Liver (tissue), 9 donors: Measurements from ENCODE around the gene RASEF. TPM values are rescaled to one million over a fixed set of nuclear protein-coding genes. Genes with fewer than 3 reads are reported as not detected.

Experiments
- DNase-seq: peaks from one replicate; pipeline ENCODE4 v3.0.0-alpha.2; 2017; ENCODE audit warnings: low spot score
- H3K27ac ChIP-seq, 2 donors: one replicate each; pipeline ENCODE4 v1.7.0; 2013; ENCODE audit warnings: inconsistent platforms in 2 of 2, low read length in 2 of 2, control low read depth in 1 of 2, low read depth in 1 of 2, mild to moderate bottlenecking in 1 of 2
- H3K27me3 ChIP-seq, 4 donors: one replicate each; pipeline versions ENCODE4 v1.6.1 to v1.7.0; 2013; ENCODE audit warnings: low read length in 3 of 4, inconsistent platforms in 1 of 4, mild to moderate bottlenecking in 1 of 4, moderate library complexity in 1 of 4; ENCODE audit not compliant: control insufficient read depth in 4 of 4, insufficient read depth in 4 of 4
- H3K36me3 ChIP-seq, 4 donors: one replicate each; pipeline versions ENCODE4 v1.6.1 to v1.7.0; 2013; ENCODE audit warnings: low read length in 3 of 4, mild to moderate bottlenecking in 3 of 4, low read depth in 1 of 4, moderate library complexity in 1 of 4; ENCODE audit not compliant: control insufficient read depth in 4 of 4, insufficient read depth in 3 of 4
- H3K4me1 ChIP-seq, 4 donors: one replicate each; pipeline versions ENCODE4 v1.6.1 to v1.7.0; 2013; ENCODE audit warnings: low read length in 3 of 4, mild to moderate bottlenecking in 3 of 4, moderate library complexity in 1 of 4; ENCODE audit not compliant: control insufficient read depth in 4 of 4, insufficient read depth in 4 of 4
- H3K4me3 ChIP-seq, 3 donors: one replicate each; pipeline versions ENCODE4 v1.6.1 to v1.7.0; 2013; ENCODE audit warnings: low read length in 3 of 3, control low read depth in 1 of 3, low read depth in 1 of 3, mild to moderate bottlenecking in 1 of 3
- H3K9ac ChIP-seq, 2 donors: one replicate each; pipeline ENCODE4 v1.7.0; 2013; ENCODE audit warnings: low read length in 2 of 2, mild to moderate bottlenecking in 2 of 2, moderate library complexity in 2 of 2, control low read depth in 1 of 2, low read depth in 1 of 2
- H3K9me3 ChIP-seq, 4 donors: one replicate each; pipeline versions ENCODE4 v1.6.1 to v1.7.0; 2013; ENCODE audit warnings: low read length in 3 of 4; ENCODE audit not compliant: control insufficient read depth in 4 of 4
- EGR1 ChIP-seq, 2 donors: IDR thresholded peaks; 2 replicates each; pipeline ENCODE4 v1.6.1; 2016 to 2018; ENCODE audit warnings: antibody characterized with exemption in 2 of 2, low read depth in 2 of 2
- FOXA1 ChIP-seq: IDR thresholded peaks from 2 replicates; pipeline ENCODE4 v1.6.1; 2016; ENCODE audit warnings: antibody characterized with exemption
- FOXA2 ChIP-seq: IDR thresholded peaks from 2 replicates; pipeline ENCODE4 v1.6.1; 2016; ENCODE audit warnings: antibody characterized with exemption
- GABPA ChIP-seq, 2 donors: IDR thresholded peaks in 1 of 2; conservative IDR thresholded peaks in 1 of 2; 2 replicates each; pipeline ENCODE4 v1.6.1; 2016; ENCODE audit warnings: antibody characterized with exemption in 2 of 2, mild to moderate bottlenecking in 1 of 2, moderate library complexity in 1 of 2
- HNF4A ChIP-seq, 2 donors: conservative IDR thresholded peaks; 2 replicates each; pipeline ENCODE4 v1.6.1; 2016; ENCODE audit warnings: antibody characterized with exemption in 2 of 2, mild to moderate bottlenecking in 2 of 2
- HNF4G ChIP-seq: IDR thresholded peaks from 2 replicates; pipeline ENCODE4 v1.6.1; 2016; ENCODE audit warnings: antibody characterized with exemption
- JUND ChIP-seq, 2 donors: IDR thresholded peaks; 2 replicates each; pipeline ENCODE4 v1.6.1; 2016; ENCODE audit warnings: antibody characterized with exemption in 2 of 2
- NR2F2 ChIP-seq: IDR thresholded peaks from 2 replicates; pipeline ENCODE4 v1.6.1; 2016; ENCODE audit warnings: antibody characterized with exemption
- RAD21 ChIP-seq, 2 donors: IDR thresholded peaks; 2 replicates each; pipeline ENCODE4 v1.6.1; 2016; ENCODE audit warnings: antibody characterized with exemption in 2 of 2, mild to moderate bottlenecking in 2 of 2
- RXRA ChIP-seq, 2 donors: IDR thresholded peaks; 2 replicates each; pipeline ENCODE4 v1.6.1; 2017 to 2018; ENCODE audit warnings: antibody characterized with exemption in 2 of 2, mild to moderate bottlenecking in 1 of 2
- SP1 ChIP-seq: IDR thresholded peaks from 2 replicates; pipeline ENCODE4 v1.6.1; 2018; ENCODE audit warnings: antibody characterized with exemption, mild to moderate bottlenecking
- TAF1 ChIP-seq: conservative IDR thresholded peaks from 2 replicates; pipeline ENCODE4 v1.6.1; 2016; ENCODE audit warnings: antibody characterized with exemption, mild to moderate bottlenecking
- YY1 ChIP-seq: IDR thresholded peaks from 2 replicates; pipeline ENCODE4 v1.6.1; 2016; ENCODE audit warnings: antibody characterized with exemption, mild to moderate bottlenecking
- WGBS: extraction: QIAGEN DNeasy Blood & Tissue Kit; methylation state at CpG from one replicate; pipeline ENCODE4 v1.1.7; 2013; 5-methylcytosine and 5-hydroxymethylcytosine counted together
- polyA plus RNA-seq, 2 donors: library from polyadenylated mRNA; stranded (reverse) in 1 of 2; unstranded in 1 of 2; fragments of 200-250 nt in 1 of 2; fragments of >200 nt in 1 of 2; fragmentation: Nextera tagmentation in 1 of 2; extraction: Ambion mirVana in 1 of 2; gene quantifications; one replicate each; pipeline versions ENCODE4 v1.2.1 to v1.2.3, GENCODE V29; 2013 to 2015
- total RNA-seq, 2 donors: library from RNA; depleted of rRNA; stranded (reverse); fragments of >200 nt; gene quantifications; one replicate each; pipeline ENCODE4 v1.2.3, GENCODE V29; 2014
- TF ChIP-seq, protein P1 (sequence below): IDR thresholded peaks from 2 replicates; pipeline ENCODE4 v1.6.1; 2016; ENCODE audit warnings: antibody characterized with exemption
- TF ChIP-seq, protein P2 (sequence below): IDR thresholded peaks from 2 replicates; pipeline ENCODE4 v1.6.1; 2016; ENCODE audit warnings: antibody characterized with exemption, mild to moderate bottlenecking
- TF ChIP-seq, protein P3 (sequence below): fragments of 150-350 bp; IDR thresholded peaks from 2 replicates; pipeline ENCODE4 v1.5.1; 2017; ENCODE audit warnings: improper control_type of control experiment, low read depth, low read length; ENCODE audit not compliant: missing input control
- TF ChIP-seq, protein P4 (sequence below): IDR thresholded peaks from 2 replicates; pipeline ENCODE4 v1.6.1; 2016; ENCODE audit warnings: antibody characterized with exemption
- TF ChIP-seq, protein P5 (sequence below): IDR thresholded peaks from 2 replicates; pipeline ENCODE4 v1.6.1; 2016; ENCODE audit warnings: antibody characterized with exemption
- donor health status: healthy.
- donor health status: healthy.
- donor health status: healthy.
- donor health status: healthy.
- donor health status: healthy.

The RASEF gene
- total and polyA plus RNA-seq, 4 donors, result 0.14 to 1.5 (median 0.39) TPM

DNA sequence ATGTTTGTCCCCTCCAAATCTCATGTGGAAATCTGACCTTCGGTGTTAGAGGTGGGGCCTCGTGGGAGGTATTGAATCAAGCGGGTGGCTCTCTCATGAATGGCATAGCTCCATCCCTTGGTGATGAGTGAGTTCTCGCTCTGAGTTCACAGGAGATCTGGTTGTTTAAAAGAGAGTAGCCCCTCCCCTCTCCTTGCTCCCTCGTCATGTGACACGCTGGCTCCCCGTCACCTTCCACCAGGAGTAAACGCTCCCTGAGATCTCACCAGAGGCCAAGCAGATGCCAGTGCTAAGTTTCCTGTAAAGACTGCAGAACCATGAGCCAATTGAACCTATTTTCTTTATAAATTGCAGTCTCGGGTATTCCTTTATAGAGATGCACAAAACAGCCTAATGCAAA lies 74.5 kb downstream of the RASEF start (continued):
- TF ChIP-seq, protein P1, sequence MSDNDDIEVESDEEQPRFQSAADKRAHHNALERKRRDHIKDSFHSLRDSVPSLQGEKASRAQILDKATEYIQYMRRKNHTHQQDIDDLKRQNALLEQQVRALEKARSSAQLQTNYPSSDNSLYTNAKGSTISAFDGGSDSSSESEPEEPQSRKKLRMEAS, result no peak
- TF ChIP-seq JUND (IDR thresholded peaks at IDR 0.05) (no peak), SP1 (no peak), YY1 (no peak)

DNA sequence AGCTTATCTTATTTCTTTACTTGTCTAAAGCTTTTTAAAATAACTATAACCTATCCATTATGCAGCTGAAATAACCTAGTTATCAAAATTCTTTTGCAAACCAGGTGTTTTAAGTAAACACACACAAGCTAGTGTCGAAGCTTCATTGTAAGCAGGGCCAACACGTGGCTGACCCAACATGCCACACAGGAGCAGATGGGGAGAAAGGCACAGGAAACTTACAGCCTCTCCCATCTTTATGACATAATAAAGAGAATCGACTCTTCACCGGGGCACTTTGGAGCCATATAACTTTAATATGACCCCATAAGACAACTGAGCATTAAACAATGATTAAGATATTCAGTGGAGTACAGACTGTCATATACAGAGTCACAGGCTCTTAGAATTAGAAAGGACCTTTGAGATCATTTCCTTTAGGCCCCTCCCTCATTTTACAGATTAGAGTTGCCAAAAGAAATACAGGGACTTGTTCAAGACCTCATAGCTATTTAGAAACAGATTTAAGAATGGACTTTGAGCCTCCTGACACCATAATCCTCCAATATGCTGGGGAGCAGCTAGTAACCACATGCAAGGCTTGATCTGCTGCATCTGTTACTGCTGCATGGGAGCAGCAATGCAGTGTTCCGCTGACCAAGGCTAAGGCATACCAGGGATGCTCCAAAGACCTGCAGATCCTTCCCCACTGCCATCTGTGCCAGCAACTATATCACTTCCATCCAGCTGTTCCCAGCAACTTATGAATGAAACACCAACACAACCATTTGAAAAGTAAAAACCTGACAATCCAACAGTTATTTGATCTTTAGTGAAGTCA lies 75.4 kb downstream of the RASEF start:
- Histone ChIP-seq H3K27me3 (no peaks in the 10 kb centered on the region), H3K36me3 (no peaks in the 10 kb centered on the region), H3K27ac (no peak overlapping the region), H3K4me1 (no peaks in the 10 kb centered on the region), H3K9ac (no peak overlapping the region), H3K9me3 (no peaks in the 10 kb centered on the region), H3K4me3 (no peak overlapping the region)
- no peak for TF ChIP-seq GABPA (IDR thresholded peaks at IDR 0.05 in 1 of 2, conservative IDR thresholded peaks at IDR 0.05 in 1 of 2)
- TF ChIP-seq HNF4A (conservative IDR thresholded peaks at IDR 0.05), result no peak
- TF ChIP-seq RAD21 (IDR thresholded peaks at IDR 0.05), result no peak
- no peak for TF ChIP-seq HNF4G
- TF ChIP-seq SP1, result no peak
- TF ChIP-seq TAF1, result no peak
- no peak for TF ChIP-seq FOXA1
- no peak for TF ChIP-seq YY1
- TF ChIP-seq, protein P1, result no peak
- DNase-seq, result no peak
- WGBS, result 78% methylated on average over 5 of the region's 5 CpGs

DNA sequence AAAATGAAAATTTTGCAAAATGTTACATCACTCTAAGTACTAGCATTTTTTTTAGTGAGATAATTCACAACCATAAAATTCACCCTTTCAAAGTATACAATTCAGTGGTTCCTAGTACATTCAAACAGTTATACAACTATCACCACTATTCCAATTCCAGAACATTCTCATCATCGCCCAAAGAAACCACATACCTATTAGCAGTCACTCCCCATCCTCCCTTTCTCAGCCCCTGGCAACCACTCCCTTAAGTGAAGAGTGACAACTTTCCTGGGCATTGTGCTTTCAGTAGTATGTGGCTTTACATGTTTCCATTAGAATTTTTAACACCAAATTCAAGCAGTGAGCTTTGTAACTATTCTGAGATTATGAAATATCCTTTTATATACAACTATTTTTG lies 81.4 kb downstream of the RASEF start:
- Histone ChIP-seq H3K9ac (no peak overlapping the region), H3K27me3 (peaks cover 0 to 4% (median 0%) of the 10 kb centered on the region in 4 donors), H3K27ac (no peak overlapping the region), H3K36me3 (no peaks in the 10 kb centered on the region), H3K9me3 (no peaks in the 10 kb centered on the region), H3K4me1 (no peaks in the 10 kb centered on the region), H3K4me3 (no peak overlapping the region)
- TF ChIP-seq RAD21 (IDR thresholded peaks at IDR 0.05) (no peak), TAF1 (no peak), FOXA1 (no peak), SP1 (no peak), HNF4G (no peak), GABPA (IDR thresholded peaks at IDR 0.05 in 1 of 2, conservative IDR thresholded peaks at IDR 0.05 in 1 of 2) (no peak), HNF4A (conservative IDR thresholded peaks at IDR 0.05) (no peak), FOXA2 (no peak), RXRA (IDR thresholded peaks at IDR 0.05) (no peak), EGR1 (IDR thresholded peaks at IDR 0.05; ENCODE audit: low read depth in 2 of 2) (no peak), YY1 (no peak), NR2F2 (no peak)
- TF ChIP-seq, protein P1, result no peak
- TF ChIP-seq, protein P2, sequence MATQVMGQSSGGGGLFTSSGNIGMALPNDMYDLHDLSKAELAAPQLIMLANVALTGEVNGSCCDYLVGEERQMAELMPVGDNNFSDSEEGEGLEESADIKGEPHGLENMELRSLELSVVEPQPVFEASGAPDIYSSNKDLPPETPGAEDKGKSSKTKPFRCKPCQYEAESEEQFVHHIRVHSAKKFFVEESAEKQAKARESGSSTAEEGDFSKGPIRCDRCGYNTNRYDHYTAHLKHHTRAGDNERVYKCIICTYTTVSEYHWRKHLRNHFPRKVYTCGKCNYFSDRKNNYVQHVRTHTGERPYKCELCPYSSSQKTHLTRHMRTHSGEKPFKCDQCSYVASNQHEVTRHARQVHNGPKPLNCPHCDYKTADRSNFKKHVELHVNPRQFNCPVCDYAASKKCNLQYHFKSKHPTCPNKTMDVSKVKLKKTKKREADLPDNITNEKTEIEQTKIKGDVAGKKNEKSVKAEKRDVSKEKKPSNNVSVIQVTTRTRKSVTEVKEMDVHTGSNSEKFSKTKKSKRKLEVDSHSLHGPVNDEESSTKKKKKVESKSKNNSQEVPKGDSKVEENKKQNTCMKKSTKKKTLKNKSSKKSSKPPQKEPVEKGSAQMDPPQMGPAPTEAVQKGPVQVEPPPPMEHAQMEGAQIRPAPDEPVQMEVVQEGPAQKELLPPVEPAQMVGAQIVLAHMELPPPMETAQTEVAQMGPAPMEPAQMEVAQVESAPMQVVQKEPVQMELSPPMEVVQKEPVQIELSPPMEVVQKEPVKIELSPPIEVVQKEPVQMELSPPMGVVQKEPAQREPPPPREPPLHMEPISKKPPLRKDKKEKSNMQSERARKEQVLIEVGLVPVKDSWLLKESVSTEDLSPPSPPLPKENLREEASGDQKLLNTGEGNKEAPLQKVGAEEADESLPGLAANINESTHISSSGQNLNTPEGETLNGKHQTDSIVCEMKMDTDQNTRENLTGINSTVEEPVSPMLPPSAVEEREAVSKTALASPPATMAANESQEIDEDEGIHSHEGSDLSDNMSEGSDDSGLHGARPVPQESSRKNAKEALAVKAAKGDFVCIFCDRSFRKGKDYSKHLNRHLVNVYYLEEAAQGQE, result no peak
- TF ChIP-seq, protein P3, sequence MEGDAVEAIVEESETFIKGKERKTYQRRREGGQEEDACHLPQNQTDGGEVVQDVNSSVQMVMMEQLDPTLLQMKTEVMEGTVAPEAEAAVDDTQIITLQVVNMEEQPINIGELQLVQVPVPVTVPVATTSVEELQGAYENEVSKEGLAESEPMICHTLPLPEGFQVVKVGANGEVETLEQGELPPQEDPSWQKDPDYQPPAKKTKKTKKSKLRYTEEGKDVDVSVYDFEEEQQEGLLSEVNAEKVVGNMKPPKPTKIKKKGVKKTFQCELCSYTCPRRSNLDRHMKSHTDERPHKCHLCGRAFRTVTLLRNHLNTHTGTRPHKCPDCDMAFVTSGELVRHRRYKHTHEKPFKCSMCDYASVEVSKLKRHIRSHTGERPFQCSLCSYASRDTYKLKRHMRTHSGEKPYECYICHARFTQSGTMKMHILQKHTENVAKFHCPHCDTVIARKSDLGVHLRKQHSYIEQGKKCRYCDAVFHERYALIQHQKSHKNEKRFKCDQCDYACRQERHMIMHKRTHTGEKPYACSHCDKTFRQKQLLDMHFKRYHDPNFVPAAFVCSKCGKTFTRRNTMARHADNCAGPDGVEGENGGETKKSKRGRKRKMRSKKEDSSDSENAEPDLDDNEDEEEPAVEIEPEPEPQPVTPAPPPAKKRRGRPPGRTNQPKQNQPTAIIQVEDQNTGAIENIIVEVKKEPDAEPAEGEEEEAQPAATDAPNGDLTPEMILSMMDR, result no peak
- TF ChIP-seq, protein P4, sequence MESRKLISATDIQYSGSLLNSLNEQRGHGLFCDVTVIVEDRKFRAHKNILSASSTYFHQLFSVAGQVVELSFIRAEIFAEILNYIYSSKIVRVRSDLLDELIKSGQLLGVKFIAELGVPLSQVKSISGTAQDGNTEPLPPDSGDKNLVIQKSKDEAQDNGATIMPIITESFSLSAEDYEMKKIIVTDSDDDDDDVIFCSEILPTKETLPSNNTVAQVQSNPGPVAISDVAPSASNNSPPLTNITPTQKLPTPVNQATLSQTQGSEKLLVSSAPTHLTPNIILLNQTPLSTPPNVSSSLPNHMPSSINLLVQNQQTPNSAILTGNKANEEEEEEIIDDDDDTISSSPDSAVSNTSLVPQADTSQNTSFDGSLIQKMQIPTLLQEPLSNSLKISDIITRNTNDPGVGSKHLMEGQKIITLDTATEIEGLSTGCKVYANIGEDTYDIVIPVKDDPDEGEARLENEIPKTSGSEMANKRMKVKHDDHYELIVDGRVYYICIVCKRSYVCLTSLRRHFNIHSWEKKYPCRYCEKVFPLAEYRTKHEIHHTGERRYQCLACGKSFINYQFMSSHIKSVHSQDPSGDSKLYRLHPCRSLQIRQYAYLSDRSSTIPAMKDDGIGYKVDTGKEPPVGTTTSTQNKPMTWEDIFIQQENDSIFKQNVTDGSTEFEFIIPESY, result no peak
- TF ChIP-seq, protein P5, sequence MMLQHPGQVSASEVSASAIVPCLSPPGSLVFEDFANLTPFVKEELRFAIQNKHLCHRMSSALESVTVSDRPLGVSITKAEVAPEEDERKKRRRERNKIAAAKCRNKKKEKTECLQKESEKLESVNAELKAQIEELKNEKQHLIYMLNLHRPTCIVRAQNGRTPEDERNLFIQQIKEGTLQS, result no peak
- WGBS, result 95% methylated on average over 1 of the region's 1 CpG
- DNase-seq, result no peak
